Esophagus squamous epithelium (tissue), 5 donors: ENCODE data around the gene RBL1. TPM values are rescaled to one million over a fixed set of nuclear protein-coding genes. Genes with fewer than 3 reads are reported as not detected.

ENCODE experiments used
- DNase-seq: peaks from one replicate; lab custom pipeline; 2025; lab: John Stamatoyannopoulos, UW
- H3K27ac ChIP-seq, 4 donors: fragments of 200-600 bp; sonication (generic); one replicate each; pipeline ENCODE4 v1.5.1; 2016 to 2019; ENCODE audit warnings: mild to moderate bottlenecking in 1 of 4
- H3K27me3 ChIP-seq, 4 donors: fragments of 200-600 bp; sonication (generic); 1 replicate in 3 of 4; 2 replicates in 1 of 4; pipeline versions ENCODE4 v1.5.1 to v1.6.0; 2017 to 2021; ENCODE audit warnings: antibody characterized with exemption in 1 of 4
- H3K36me3 ChIP-seq, 3 donors: fragments of 200-600 bp; sonication (generic); one replicate each; pipeline ENCODE4 v1.5.1; 2016 to 2019
- H3K4me1 ChIP-seq, 3 donors: fragments of 200-600 bp; sonication (generic); one replicate each; pipeline ENCODE4 v1.5.1; 2017 to 2019
- H3K4me3 ChIP-seq, 4 donors: fragments of 200-600 bp; sonication (generic); 1 replicate in 3 of 4; 2 replicates in 1 of 4; pipeline ENCODE4 v1.5.1; 2016 to 2019; ENCODE audit warnings: mild to moderate bottlenecking in 2 of 4, moderate library complexity in 1 of 4
- H3K9me3 ChIP-seq, 3 donors: fragments of 200-600 bp; sonication (generic); one replicate each; pipeline ENCODE4 v1.5.1; 2016 to 2019
- POLR2A ChIP-seq, 4 donors: fragments of 450-650 bp; IDR thresholded peaks; one replicate each; pipeline ENCODE4 v1.6.1; 2017; ENCODE audit warnings: antibody characterized with exemption in 4 of 4, mild to moderate bottlenecking in 4 of 4, moderate library complexity in 3 of 4
- WGBS, 2 donors: methylation state at CpG; one replicate each; pipeline ENCODE4 v1.1.5; 2018; 5-methylcytosine and 5-hydroxymethylcytosine counted together
- intact Hi-C: fragments of 100-400 bp; cut with DNase I; formaldehyde crosslinking; loops from one replicate; pipeline ENCODE4 v1.15.0; 2022
- total RNA-seq, 4 donors: library from RNA; depleted of rRNA; stranded (reverse); fragments of >200 nt; gene quantifications; one replicate each; pipeline ENCODE4 v1.1.0, GENCODE V29; 2016
- TF ChIP-seq, protein P1 (sequence below), 6 experiments: fragments of 450-650 bp in 4 of 6; fragments of 200-600 bp in 2 of 6; sonication (generic) in 2 of 6; IDR thresholded peaks; one replicate each; pipeline ENCODE4 v1.5.1; 2016 to 2019; ENCODE audit warnings: antibody characterized with exemption in 6 of 6, mild to moderate bottlenecking in 4 of 6, moderate library complexity in 4 of 6
- donor health status: DM: yes; HTN: yes; CAD: no.

Gene RBL1
- total RNA-seq, 4 donors from 2014 or later, result 9.7 to 12.8 (median 11.6) TPM

DNA sequence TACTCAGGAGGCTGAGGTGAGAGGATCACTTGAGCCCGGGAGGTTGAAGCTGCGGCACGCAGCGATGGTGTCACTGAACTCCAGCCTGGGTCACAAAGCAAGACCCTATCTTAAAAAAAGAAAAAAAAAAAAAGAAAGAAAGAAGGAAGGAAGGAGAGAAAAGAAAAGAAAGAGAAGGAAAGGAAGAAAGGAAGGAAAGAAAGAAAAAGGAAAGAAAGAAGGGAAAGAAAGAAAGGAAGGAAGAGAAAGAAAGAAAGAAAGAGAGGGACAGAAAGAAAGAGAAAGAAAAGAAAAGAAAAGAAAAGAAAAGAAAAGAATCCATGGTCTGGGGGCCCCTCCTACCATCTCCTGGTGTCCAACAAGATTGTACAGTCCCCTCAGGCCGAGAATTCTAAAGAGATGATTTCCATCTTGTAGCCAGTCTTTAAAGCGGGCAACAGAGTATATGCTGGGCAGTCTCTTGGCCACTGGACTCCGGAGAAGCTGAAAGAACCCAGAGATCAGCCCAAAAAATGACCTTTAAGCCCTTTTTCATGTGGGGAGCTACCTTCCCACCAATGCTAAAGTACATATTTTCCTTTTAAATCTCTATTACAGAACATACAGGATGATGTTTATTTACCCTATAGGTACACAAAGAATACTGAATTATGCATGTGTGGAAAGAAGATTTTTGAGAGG is 23.7 kb upstream of the RBL1 start:
- 90 to 92% methylated on average over 7 of the region's 7 CpGs for WGBS, 2 donors
- H3K4me1 ChIP-seq, result no peaks in the 10 kb centered on the region
- no peaks in the 10 kb centered on the region for H3K36me3 ChIP-seq
- intact Hi-C loops, result no loop called here
- no peaks in the 10 kb centered on the region for H3K27me3 ChIP-seq
- no peak overlapping the region for H3K4me3 ChIP-seq
- no peaks in the 10 kb centered on the region for H3K9me3 ChIP-seq
- no peak overlapping the region for H3K27ac ChIP-seq
- TF ChIP-seq, protein P1, sequence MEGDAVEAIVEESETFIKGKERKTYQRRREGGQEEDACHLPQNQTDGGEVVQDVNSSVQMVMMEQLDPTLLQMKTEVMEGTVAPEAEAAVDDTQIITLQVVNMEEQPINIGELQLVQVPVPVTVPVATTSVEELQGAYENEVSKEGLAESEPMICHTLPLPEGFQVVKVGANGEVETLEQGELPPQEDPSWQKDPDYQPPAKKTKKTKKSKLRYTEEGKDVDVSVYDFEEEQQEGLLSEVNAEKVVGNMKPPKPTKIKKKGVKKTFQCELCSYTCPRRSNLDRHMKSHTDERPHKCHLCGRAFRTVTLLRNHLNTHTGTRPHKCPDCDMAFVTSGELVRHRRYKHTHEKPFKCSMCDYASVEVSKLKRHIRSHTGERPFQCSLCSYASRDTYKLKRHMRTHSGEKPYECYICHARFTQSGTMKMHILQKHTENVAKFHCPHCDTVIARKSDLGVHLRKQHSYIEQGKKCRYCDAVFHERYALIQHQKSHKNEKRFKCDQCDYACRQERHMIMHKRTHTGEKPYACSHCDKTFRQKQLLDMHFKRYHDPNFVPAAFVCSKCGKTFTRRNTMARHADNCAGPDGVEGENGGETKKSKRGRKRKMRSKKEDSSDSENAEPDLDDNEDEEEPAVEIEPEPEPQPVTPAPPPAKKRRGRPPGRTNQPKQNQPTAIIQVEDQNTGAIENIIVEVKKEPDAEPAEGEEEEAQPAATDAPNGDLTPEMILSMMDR (IDR thresholded peaks at IDR 0.05), result no peak
- no peak for TF ChIP-seq POLR2A (IDR thresholded peaks at IDR 0.05)
- DNase-seq, result no peak

DNA sequence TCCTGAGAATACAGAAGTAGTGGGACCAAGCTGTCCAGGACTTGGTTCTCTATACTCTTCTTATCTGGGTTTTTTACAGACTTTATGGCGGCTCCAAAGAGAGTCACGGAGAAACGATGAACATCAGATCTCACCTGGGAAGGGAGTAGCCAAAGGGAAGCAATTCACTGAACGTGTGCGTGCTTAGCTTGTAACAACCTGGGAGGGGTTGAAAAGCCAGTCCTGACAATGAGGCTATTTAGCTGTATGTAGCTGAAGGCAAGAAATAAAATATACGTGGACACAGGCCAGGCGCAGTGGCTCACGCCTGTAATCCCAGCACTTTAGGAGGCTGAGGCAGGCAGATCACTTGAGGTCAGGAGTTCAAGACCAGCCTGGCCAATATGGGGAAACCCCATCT is 18.2 kb upstream of the RBL1 start:
- no peak for TF ChIP-seq POLR2A (IDR thresholded peaks at IDR 0.05)
- TF ChIP-seq, protein P1 (IDR thresholded peaks at IDR 0.05), result no peak

DNA sequence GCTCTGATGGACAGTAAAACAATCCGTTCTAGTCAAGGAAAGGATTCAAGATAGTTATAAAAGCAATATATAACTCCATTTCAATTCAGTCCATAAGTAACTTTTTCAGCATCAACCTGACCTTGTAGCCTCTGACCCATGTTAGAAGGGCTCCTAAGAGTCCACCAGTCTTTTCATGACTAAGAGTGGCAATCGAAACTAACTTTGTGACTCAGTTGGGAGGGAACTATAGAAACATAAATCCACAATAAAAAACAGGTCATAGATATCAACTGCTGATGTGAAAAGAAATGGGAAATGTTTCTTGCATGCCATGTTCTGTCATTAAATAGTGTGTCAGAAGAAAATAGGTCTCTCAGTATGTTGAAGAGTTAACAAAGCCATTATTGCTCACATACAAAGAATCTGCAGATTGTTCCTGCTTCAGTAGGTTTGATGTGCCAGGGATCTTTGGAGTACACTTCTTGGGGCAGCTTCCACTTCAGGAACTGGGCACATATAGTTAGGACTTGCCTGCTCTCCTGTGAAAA is 16.2 kb upstream of the RBL1 start:
- intact Hi-C loops, result no loop called here
- DNase-seq, result no peak
- 69 to 79% methylated on average over 2 of the region's 2 CpGs for WGBS, 2 donors
- H3K27me3 ChIP-seq, result no peaks in the 10 kb centered on the region
- H3K4me3 ChIP-seq, result no peak overlapping the region
- TF ChIP-seq, protein P1 (IDR thresholded peaks at IDR 0.05), result no peak
- TF ChIP-seq POLR2A (IDR thresholded peaks at IDR 0.05), result no peak
- no peaks in the 10 kb centered on the region for H3K9me3 ChIP-seq
- H3K4me1 ChIP-seq, result no peaks in the 10 kb centered on the region
- no peak overlapping the region for H3K27ac ChIP-seq
- H3K36me3 ChIP-seq, result no peaks in the 10 kb centered on the region

More for the DNA sequence above, 18.2 kb upstream of the RBL1 start:
- intact Hi-C loops, result no loop called here
- Histone ChIP-seq H3K36me3 (no peaks in the 10 kb centered on the region), H3K27ac (no peak overlapping the region), H3K27me3 (no peaks in the 10 kb centered on the region), H3K9me3 (no peaks in the 10 kb centered on the region), H3K4me1 (no peaks in the 10 kb centered on the region), H3K4me3 (no peak overlapping the region)
- no peak for DNase-seq
- 78 to 81% methylated on average over 6 to 8 of the region's 8 CpGs for WGBS, 2 donors

DNA sequence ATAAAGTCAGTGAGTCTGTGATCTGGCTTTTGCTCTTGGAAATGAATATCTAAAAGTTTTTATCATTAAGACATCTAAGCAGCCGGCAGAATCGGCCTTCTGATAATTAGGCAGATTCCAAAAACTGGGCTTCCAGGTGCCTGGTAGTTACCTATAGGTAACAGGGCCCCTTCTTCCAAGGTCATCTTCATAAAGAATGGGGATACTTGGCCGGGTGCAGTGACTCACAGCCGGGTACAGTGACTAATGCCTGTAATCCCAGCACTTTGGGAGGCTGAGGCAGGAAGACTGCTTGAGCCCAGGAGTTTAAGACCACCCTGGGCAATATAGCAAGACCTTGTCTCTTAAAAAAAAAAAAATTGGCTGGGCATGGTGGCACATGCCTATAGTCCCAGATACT is 12.9 kb upstream of the RBL1 start:
- Histone ChIP-seq H3K27ac (no peak overlapping the region), H3K36me3 (no peaks in the 10 kb centered on the region), H3K4me1 (peaks cover 0 to 3% (median 0%) of the 10 kb centered on the region in 3 donors), H3K9me3 (no peaks in the 10 kb centered on the region), H3K27me3 (no peaks in the 10 kb centered on the region), H3K4me3 (no peak overlapping the region)
- TF ChIP-seq, protein P1 (IDR thresholded peaks at IDR 0.05), result no peak
- no peak for TF ChIP-seq POLR2A (IDR thresholded peaks at IDR 0.05)
- intact Hi-C loops, result no loop called here
- no peak for DNase-seq
- 82 to 84% methylated on average over 3 to 4 of the region's 4 CpGs for WGBS, 2 donors

DNA sequence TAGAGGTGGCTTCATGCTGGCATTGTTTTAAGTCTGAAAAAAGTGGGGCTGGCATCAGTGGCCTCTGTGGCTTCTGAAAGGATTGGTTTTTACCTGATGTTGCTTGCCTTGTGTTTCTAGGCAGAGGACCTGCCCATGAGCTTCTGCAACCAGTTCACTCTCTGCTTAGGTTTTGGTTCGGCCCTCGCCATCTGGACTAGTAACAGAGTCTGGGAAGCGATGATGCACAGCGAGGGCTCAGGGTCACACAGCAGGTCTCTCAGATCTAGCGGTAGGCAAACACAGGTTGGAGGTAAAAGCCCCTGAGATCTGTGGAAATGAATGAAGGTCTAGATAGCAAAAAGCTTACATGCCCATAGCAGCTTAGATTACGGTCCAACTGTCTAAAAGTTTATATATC is 6.8 kb upstream of the RBL1 start:
- Histone ChIP-seq H3K27ac (no peak overlapping the region), H3K4me1 (peaks cover 0 to 6% (median 0%) of the 10 kb centered on the region in 3 donors), H3K36me3 (no peaks in the 10 kb centered on the region), H3K4me3 (no peak overlapping the region), H3K27me3 (no peaks in the 10 kb centered on the region), H3K9me3 (no peaks in the 10 kb centered on the region)
- TF ChIP-seq POLR2A (IDR thresholded peaks at IDR 0.05), result no peak
- TF ChIP-seq, protein P1 (IDR thresholded peaks at IDR 0.05), result no peak
- intact Hi-C loops, result no loop called here
- 93 to 95% methylated on average over 3 to 6 of the region's 6 CpGs for WGBS, 2 donors
- no peak for DNase-seq
